ENCODE results near the gene BTBD16. TPM values are rescaled to one million over a fixed set of nuclear protein-coding genes. Genes with fewer than 3 reads are reported as not detected.

The BTBD16 gene
- total and polyA plus RNA-seq, 2 donors (not counting 3 experiments of a cell fraction or from before 2014, with no cell fraction given): 0.04 TPM; not detected in 1

DNA sequence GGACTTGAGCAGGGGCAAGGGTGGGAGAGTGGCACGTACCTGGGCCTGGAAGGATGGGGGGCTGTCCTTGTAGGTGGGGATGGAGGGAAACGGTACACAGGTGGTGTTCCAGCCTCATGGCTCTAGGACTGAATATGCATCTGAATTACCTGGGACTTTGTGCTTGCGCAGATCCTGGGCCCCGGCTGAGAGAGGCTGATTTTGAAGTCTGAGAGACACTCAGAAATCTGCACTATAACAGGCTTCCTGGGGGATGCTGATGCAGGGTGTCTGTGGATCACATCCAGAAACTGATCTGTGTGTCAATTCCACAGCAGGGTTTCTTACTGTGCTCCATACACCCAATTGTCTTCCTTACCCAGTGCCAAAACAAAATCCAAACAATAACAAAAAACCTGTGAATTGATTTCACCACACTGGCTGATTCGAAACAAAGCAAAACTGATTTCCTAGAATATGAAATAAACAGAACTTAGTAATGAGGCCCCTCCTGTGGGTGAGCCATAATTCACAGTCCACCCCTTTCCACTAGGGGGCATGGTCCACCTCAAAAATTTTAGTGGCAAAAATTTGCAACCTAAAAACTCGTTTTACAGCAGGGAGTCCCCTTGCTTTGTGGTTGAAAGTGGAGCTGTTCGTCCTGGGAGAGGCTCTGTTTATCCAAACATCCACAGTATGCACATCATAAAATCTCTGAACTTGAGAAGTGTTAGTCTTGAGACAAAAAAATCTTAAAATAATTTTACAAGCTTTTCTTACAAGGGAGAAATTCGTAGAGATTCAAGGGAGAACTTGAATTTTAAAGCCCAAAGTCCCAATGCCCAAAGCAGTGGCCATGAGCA is 71.4 kb downstream of the BTBD16 start:
- FAIRE-seq (peak; percentile 37), DNase-seq (ENCODE audit: low read depth, low spot score) (peak; percentile 71)
- TF ChIP-seq MYC (IDR thresholded peaks at IDR 0.05; ENCODE audit: low read depth, low read length): no peak
- no peak for TF ChIP-seq FOS (IDR thresholded peaks at IDR 0.05; ENCODE audit: borderline replicate concordance, insufficient read depth, low read length)
- TF ChIP-seq POLR2A (IDR thresholded peaks at IDR 0.05; ENCODE audit: low read depth, low read length): no peak
- TF ChIP-seq, protein P1, sequence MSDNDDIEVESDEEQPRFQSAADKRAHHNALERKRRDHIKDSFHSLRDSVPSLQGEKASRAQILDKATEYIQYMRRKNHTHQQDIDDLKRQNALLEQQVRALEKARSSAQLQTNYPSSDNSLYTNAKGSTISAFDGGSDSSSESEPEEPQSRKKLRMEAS (IDR thresholded peaks at IDR 0.05; ENCODE audit: insufficient read depth, insufficient read length): no peak
- no peak for TF ChIP-seq JUN (IDR thresholded peaks at IDR 0.05; ENCODE audit: borderline replicate concordance, insufficient read depth, insufficient read length, low read depth)
- TF ChIP-seq POLR2AphosphoS5 (IDR thresholded peaks at IDR 0.05; ENCODE audit: insufficient read depth, low read depth, low read length): no peak
- TF ChIP-seq, protein P2, sequence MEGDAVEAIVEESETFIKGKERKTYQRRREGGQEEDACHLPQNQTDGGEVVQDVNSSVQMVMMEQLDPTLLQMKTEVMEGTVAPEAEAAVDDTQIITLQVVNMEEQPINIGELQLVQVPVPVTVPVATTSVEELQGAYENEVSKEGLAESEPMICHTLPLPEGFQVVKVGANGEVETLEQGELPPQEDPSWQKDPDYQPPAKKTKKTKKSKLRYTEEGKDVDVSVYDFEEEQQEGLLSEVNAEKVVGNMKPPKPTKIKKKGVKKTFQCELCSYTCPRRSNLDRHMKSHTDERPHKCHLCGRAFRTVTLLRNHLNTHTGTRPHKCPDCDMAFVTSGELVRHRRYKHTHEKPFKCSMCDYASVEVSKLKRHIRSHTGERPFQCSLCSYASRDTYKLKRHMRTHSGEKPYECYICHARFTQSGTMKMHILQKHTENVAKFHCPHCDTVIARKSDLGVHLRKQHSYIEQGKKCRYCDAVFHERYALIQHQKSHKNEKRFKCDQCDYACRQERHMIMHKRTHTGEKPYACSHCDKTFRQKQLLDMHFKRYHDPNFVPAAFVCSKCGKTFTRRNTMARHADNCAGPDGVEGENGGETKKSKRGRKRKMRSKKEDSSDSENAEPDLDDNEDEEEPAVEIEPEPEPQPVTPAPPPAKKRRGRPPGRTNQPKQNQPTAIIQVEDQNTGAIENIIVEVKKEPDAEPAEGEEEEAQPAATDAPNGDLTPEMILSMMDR (IDR thresholded peaks at IDR 0.05; ENCODE audit: extremely low read depth in 1 of 2, insufficient read depth in 1 of 2, low read depth in 1 of 2, low read length in 2 of 2): peak; percentile 64 to 84
- Histone ChIP-seq H3K36me3 (ENCODE audit: control insufficient read depth in 2 of 2, extremely low read depth in 1 of 2, insufficient read depth in 2 of 2, low read length in 2 of 2) (no peaks in the 10 kb centered on the region), H3K27ac (ENCODE audit: insufficient read depth, low read depth, low read length) (no peak overlapping the region), H3K27me3 (ENCODE audit: control insufficient read depth in 2 of 2, insufficient read depth in 2 of 2, low read length in 2 of 2) (no peaks in the 10 kb centered on the region), H2AFZ (ENCODE audit: low read depth, low read length) (no peak overlapping the region), H4K20me1 (replicated peaks; ENCODE audit: control insufficient read depth, extremely low read depth, insufficient read depth, low read length) (no peaks in the 10 kb centered on the region), H3K9me3 (replicated peaks; ENCODE audit: control insufficient read depth, insufficient read depth, low read length) (no peaks in the 10 kb centered on the region), H3K4me3 (replicated peaks in 1 of 3; ENCODE audit: insufficient read depth in 1 of 3, low read depth in 1 of 3, low read length in 3 of 3) (no peak overlapping the region), H3K9ac (replicated peaks; ENCODE audit: extremely low read depth, insufficient read depth, low read length) (no peak overlapping the region), H3K4me1 (ENCODE audit: control insufficient read depth, extremely low read depth, insufficient read depth, low read length) (no peaks in the 10 kb centered on the region), H3K4me2 (ENCODE audit: insufficient read depth, low read length) (no peak overlapping the region), H3K79me2 (ENCODE audit: control insufficient read depth, insufficient read depth, low read length) (no peaks in the 10 kb centered on the region), H3K9me1 (replicated peaks; ENCODE audit: control insufficient read depth, extremely low read depth, insufficient read depth, low read length) (no peaks in the 10 kb centered on the region)
- no TSS peak for BruUV-seq (replicated peaks)
- dilution Hi-C loops (cut with MboI; ENCODE audit: extremely low pct_ligation_motif_present, low sequenced_read_pairs) (no loop called here), intact Hi-C loops (cut with micrococcal nuclease) (loop anchor here (1.0 to 2.0 kb wide), 7 partner anchors 32 to 362 kb away; no protein-coding TSS in a partner anchor)
- CTCF ChIA-PET: interaction anchor here (0.7 to 5.8 kb wide), 20 partner anchors 11 to 223 kb away, joined by 3 to 54 read pairs (median 4); partner anchors contain the start of gene PLEKHA1
- POLR2A ChIA-PET: no interaction called here
